ENCODE measurements around the gene DOCK1.

DOCK1 gene

GRCh38 chr10:127399668-127400067 lies 494.4 kb downstream of the DOCK1 start:
- no peak for DNase-seq (ENCODE audit: low read depth in 2 of 2)

GRCh38 chr10:127400216-127400615 lies 495.0 kb downstream of the DOCK1 start:
- no peak for DNase-seq (ENCODE audit: low read depth in 2 of 2)

GRCh38 chr10:127402596-127403409 lies 497.6 kb downstream of the DOCK1 start:
- DNase-seq (ENCODE audit: low read depth in 2 of 2) = no peak

GRCh38 chr10:127405221-127405620 lies 500.0 kb downstream of the DOCK1 start:
- no peak for DNase-seq (ENCODE audit: low read depth in 2 of 2)

- no peak for DNase-seq (ENCODE audit: low read depth in 2 of 2)
These were observed 500.9 kb downstream of the DOCK1 start for GRCh38 chr10:127406018-127406550.

- no peak for DNase-seq (ENCODE audit: low read depth in 2 of 2)
These were observed 502.3 kb downstream of the DOCK1 start for GRCh38 chr10:127407551-127407950.

GRCh38 chr10:127408112-127408710 lies 503.0 kb downstream of the DOCK1 start:
- no peak for DNase-seq (ENCODE audit: low read depth in 2 of 2)

- DNase-seq (ENCODE audit: low read depth in 2 of 2) = no peak
These were observed 503.5 kb downstream of the DOCK1 start for GRCh38 chr10:127408733-127409132.

GRCh38 chr10:127410030-127410429 lies 504.8 kb downstream of the DOCK1 start:
- DNase-seq (ENCODE audit: low read depth in 2 of 2) = no peak

GRCh38 chr10:127411062-127411461 lies 505.8 kb downstream of the DOCK1 start:
- DNase-seq (ENCODE audit: low read depth in 2 of 2) = no peak

- no peak for DNase-seq (ENCODE audit: low read depth in 2 of 2)
These were observed 508.1 kb downstream of the DOCK1 start for GRCh38 chr10:127413326-127413725.

GRCh38 chr10:127414024-127414423 lies 508.8 kb downstream of the DOCK1 start:
- DNase-seq (ENCODE audit: low read depth in 2 of 2) = no peak

GRCh38 chr10:127415116-127415515 lies 509.9 kb downstream of the DOCK1 start:
- no peak for DNase-seq (ENCODE audit: low read depth in 2 of 2)

- DNase-seq (ENCODE audit: low read depth in 2 of 2) = no peak
These were observed 510.8 kb downstream of the DOCK1 start for GRCh38 chr10:127415901-127416581.

GRCh38 chr10:127417031-127417430 lies 511.8 kb downstream of the DOCK1 start:
- DNase-seq (ENCODE audit: low read depth in 2 of 2) = no peak

GRCh38 chr10:127417686-127418401 lies 512.6 kb downstream of the DOCK1 start:
- no peak for DNase-seq (ENCODE audit: low read depth in 2 of 2)

GRCh38 chr10:127418536-127419168 lies 513.4 kb downstream of the DOCK1 start:
- no peak for DNase-seq (ENCODE audit: low read depth in 2 of 2)

GRCh38 chr10:127420138-127420684 lies 515.0 kb downstream of the DOCK1 start:
- no peak for DNase-seq (ENCODE audit: low read depth in 2 of 2)

- no peak for DNase-seq (ENCODE audit: low read depth in 2 of 2)
These were observed 518.1 kb downstream of the DOCK1 start for GRCh38 chr10:127423218-127423915.

- DNase-seq (ENCODE audit: low read depth in 2 of 2) = no peak
These were observed 519.5 kb downstream of the DOCK1 start for GRCh38 chr10:127424594-127425264.
